ENCODE data around the gene KRT1.

KRT1 gene

DNA sequence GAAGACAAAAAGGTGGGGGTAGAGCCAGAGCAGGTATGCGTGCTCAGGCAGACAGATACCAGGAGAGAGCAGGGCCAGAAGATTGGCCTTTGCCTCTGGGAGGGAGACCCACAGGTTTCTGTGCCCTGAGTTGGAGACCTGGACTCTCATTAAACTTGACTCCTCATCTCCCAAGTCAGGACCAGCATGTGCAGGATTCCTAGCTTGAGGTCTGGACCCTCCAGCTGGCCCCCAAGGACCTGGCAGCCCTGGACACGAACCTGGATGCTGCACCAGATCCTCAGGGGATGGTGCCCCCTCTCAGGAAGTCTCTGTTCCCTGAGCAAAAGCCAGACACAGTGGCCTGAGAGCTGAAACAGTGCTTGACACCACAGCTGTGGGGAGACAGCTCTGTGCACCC, 51.4 kb downstream of the KRT1 start:
- Histone ChIP-seq H3K79me2 (ENCODE audit: control insufficient read depth, insufficient read depth, low read length, unreplicated experiment) (no peaks in the 10 kb centered on the region), H3K27ac (ENCODE audit: low read depth, low read length) (no peak overlapping the region), H3K36me3 (ENCODE audit: insufficient read depth, low read length) (no peaks in the 10 kb centered on the region), H3K27me3 (ENCODE audit: insufficient read depth, low read length) (peaks cover 98% of the 10 kb centered on the region), H2AFZ (ENCODE audit: low read length, unreplicated experiment) (no peak overlapping the region), H3K4me1 (ENCODE audit: control insufficient read depth, insufficient read depth, low read length, unreplicated experiment) (no peaks in the 10 kb centered on the region), H3K4me3 (ENCODE audit: low read depth, low read length) (no peak overlapping the region)

DNA sequence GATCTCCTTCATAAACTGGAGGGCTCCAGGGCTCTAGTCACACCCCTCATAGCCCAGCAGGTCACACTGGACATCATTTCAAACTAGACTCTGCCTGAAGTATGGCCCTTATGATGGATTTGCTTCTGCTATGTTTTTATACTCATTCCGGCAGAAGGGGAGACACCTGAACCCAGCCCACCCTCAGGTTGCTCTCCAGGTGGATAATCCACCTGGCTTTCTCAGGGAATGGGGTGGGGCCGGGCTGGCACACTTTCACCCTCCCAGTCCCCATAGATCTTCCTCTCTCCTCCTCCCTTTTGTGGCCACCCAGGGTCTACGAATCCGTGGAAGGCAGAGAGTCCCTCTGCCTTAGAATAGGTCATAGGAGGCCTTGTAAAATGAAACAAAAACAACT, 52.1 kb downstream of the KRT1 start:
- no peaks in the 10 kb centered on the region for H3K4me1 ChIP-seq (ENCODE audit: control insufficient read depth, insufficient read depth, low read length, unreplicated experiment)
- no peaks in the 10 kb centered on the region for H3K36me3 ChIP-seq (ENCODE audit: insufficient read depth, low read length)
- no peak overlapping the region for H3K27ac ChIP-seq (ENCODE audit: low read depth, low read length)
- H3K4me3 ChIP-seq (ENCODE audit: low read depth, low read length) = no peak overlapping the region
- no peak overlapping the region for H2AFZ ChIP-seq (ENCODE audit: low read length, unreplicated experiment)
- H3K27me3 ChIP-seq (ENCODE audit: insufficient read depth, low read length) = peaks cover 97% of the 10 kb centered on the region
- H3K79me2 ChIP-seq (ENCODE audit: control insufficient read depth, insufficient read depth, low read length, unreplicated experiment) = no peaks in the 10 kb centered on the region

DNA sequence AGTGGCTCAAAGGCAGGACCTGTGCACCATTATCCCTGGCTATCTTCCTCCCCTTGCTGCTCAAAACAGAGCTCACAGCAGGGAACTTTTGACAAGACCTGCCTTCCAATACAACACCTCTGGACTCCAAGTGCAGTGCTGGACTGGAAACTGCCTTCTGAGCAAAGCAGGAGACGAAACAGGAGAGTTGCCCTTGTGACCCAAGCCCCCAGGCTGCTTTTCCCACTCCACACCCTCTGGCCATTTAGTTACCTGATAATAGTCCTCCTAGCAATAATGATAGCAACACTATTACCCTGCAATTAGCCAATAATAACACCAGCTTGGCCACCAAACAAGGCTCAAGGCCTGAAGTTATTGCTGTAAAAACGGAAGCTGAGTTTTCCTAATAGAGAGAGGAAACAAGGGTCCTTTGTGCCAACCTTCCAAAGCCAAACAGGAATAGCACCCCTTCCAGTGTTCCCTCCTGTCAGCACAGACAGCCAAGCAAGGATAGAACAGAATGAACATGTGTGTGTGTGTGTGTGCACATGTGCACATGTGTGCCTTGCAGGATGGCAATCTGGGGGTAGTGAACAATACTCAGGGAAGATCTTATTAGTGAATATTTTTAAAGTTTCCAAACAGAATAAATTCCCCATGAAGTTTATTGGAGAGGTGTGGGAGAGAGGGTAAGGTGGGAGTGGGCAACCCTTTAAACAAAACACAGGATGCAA, 52.7 kb downstream of the KRT1 start:
- Histone ChIP-seq H3K36me3 (ENCODE audit: insufficient read depth, low read length) (no peaks in the 10 kb centered on the region), H2AFZ (ENCODE audit: low read length, unreplicated experiment) (no peak overlapping the region), H3K4me3 (ENCODE audit: low read depth, low read length) (no peak overlapping the region), H3K4me1 (ENCODE audit: control insufficient read depth, insufficient read depth, low read length, unreplicated experiment) (no peaks in the 10 kb centered on the region), H3K27ac (ENCODE audit: low read depth, low read length) (no peak overlapping the region), H3K27me3 (ENCODE audit: insufficient read depth, low read length) (peaks cover 97% of the 10 kb centered on the region), H3K79me2 (ENCODE audit: control insufficient read depth, insufficient read depth, low read length, unreplicated experiment) (no peaks in the 10 kb centered on the region)

Data from ACC112 (cell line).